Ishikawa (cell line): Measurements from ENCODE around the gene HMGN2.

ENCODE experiments used
- CEBPB ChIP-seq: IDR thresholded peaks from 2 replicates; pipeline ENCODE4 v1.6.1; 2012
- CREB1 ChIP-seq: IDR thresholded peaks from 2 replicates; pipeline ENCODE4 v1.6.1; 2012; ENCODE audit warnings: low read depth
- EGR1 ChIP-seq: IDR thresholded peaks from 2 replicates; pipeline ENCODE4 v1.6.1; 2012
- EP300 ChIP-seq: IDR thresholded peaks from 2 replicates; pipeline ENCODE4 v1.6.1; 2012; ENCODE audit warnings: borderline replicate concordance
- FOXM1 ChIP-seq: IDR thresholded peaks from 2 replicates; pipeline ENCODE4 v1.6.1; 2012; ENCODE audit warnings: low read depth, borderline replicate concordance
- NFIC ChIP-seq: IDR thresholded peaks from 2 replicates; pipeline ENCODE4 v1.6.1; 2012
- RAD21 ChIP-seq: IDR thresholded peaks from 2 replicates; pipeline ENCODE4 v1.6.1; 2012; ENCODE audit warnings: low read depth
- TAF1 ChIP-seq: IDR thresholded peaks from 2 replicates; pipeline ENCODE4 v1.6.1; 2012; ENCODE audit warnings: low read depth, mild to moderate bottlenecking
- TCF12 ChIP-seq: IDR thresholded peaks from 2 replicates; pipeline ENCODE4 v1.6.1; 2012; ENCODE audit warnings: low read depth
- TEAD4 ChIP-seq: IDR thresholded peaks from 2 replicates; pipeline ENCODE4 v1.6.1; 2012
- YY1 ChIP-seq: IDR thresholded peaks from 2 replicates; pipeline ENCODE4 v1.6.1; 2012; ENCODE audit warnings: low read depth
- ZBTB7A ChIP-seq: IDR thresholded peaks from 2 replicates; pipeline ENCODE4 v1.6.1; 2012; ENCODE audit warnings: low read depth
- TF ChIP-seq, protein P1 (sequence below): IDR thresholded peaks from 2 replicates; pipeline ENCODE4 v1.6.1; 2012; ENCODE audit warnings: low read depth, mild to moderate bottlenecking
- TF ChIP-seq, protein P2 (sequence below): IDR thresholded peaks from 2 replicates; pipeline ENCODE4 v1.6.1; 2012
- TF ChIP-seq, protein P3 (sequence below): IDR thresholded peaks from 2 replicates; pipeline ENCODE4 v1.6.1; 2012

HMGN2 gene

DNA sequence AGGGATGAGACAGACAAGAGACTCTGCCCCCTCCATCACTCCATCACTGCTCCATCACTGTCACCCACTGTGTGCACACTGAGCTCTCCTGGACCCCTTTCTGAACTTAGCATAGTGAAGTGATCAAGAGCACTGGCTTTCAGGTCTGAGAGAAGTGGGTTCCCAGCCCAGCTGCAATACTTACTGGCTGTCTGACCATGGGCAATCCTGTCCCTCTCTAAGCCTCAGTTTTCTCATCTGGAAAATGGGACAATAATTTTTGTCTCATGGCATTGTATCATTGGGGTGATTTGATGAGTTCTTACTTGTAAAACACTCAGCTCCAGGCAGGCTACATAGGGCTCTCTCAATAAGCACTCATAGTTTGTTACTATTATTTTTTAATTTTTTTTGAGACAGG lies 49.8 kb downstream of the HMGN2 start:
- TF ChIP-seq ZBTB7A (no peak), EGR1 (no peak), NFIC (no peak)

DNA sequence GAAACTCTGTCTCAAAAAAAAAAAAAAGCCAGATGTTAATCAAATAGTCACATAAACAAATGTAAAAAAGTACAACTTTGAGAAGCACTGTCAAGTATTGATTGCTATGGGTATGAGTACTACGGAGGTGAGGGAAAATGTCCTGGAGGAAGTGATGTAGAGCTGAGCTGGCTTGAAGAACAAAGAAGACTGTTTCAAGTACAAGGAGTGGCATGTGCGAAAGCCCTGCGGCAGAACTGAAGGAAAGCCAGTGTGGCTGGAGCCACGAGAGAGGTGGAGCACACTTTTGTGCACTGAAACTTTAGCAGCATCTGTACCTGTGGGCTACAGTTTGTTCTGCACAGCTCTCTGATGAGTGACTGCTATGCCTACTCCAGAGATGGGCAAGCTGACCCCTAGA lies 51.9 kb downstream of the HMGN2 start:
- TF ChIP-seq FOXM1 (no peak), NFIC (no peak), RAD21 (no peak), TEAD4 (no peak), ZBTB7A (no peak), CEBPB (no peak), TCF12 (no peak), CREB1 (no peak), YY1 (no peak), EGR1 (no peak), TAF1 (no peak), EP300 (no peak)
- TF ChIP-seq, protein P1, sequence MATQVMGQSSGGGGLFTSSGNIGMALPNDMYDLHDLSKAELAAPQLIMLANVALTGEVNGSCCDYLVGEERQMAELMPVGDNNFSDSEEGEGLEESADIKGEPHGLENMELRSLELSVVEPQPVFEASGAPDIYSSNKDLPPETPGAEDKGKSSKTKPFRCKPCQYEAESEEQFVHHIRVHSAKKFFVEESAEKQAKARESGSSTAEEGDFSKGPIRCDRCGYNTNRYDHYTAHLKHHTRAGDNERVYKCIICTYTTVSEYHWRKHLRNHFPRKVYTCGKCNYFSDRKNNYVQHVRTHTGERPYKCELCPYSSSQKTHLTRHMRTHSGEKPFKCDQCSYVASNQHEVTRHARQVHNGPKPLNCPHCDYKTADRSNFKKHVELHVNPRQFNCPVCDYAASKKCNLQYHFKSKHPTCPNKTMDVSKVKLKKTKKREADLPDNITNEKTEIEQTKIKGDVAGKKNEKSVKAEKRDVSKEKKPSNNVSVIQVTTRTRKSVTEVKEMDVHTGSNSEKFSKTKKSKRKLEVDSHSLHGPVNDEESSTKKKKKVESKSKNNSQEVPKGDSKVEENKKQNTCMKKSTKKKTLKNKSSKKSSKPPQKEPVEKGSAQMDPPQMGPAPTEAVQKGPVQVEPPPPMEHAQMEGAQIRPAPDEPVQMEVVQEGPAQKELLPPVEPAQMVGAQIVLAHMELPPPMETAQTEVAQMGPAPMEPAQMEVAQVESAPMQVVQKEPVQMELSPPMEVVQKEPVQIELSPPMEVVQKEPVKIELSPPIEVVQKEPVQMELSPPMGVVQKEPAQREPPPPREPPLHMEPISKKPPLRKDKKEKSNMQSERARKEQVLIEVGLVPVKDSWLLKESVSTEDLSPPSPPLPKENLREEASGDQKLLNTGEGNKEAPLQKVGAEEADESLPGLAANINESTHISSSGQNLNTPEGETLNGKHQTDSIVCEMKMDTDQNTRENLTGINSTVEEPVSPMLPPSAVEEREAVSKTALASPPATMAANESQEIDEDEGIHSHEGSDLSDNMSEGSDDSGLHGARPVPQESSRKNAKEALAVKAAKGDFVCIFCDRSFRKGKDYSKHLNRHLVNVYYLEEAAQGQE, result no peak
- TF ChIP-seq, protein P2, sequence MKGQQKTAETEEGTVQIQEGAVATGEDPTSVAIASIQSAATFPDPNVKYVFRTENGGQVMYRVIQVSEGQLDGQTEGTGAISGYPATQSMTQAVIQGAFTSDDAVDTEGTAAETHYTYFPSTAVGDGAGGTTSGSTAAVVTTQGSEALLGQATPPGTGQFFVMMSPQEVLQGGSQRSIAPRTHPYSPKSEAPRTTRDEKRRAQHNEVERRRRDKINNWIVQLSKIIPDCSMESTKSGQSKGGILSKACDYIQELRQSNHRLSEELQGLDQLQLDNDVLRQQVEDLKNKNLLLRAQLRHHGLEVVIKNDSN, result no peak
- TF ChIP-seq, protein P3, sequence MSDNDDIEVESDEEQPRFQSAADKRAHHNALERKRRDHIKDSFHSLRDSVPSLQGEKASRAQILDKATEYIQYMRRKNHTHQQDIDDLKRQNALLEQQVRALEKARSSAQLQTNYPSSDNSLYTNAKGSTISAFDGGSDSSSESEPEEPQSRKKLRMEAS, result no peak
